Neural progenitor cell (in vitro differentiated cells): ENCODE measurements around the gene ISM1.

Experiments used
- CTCF ChIP-seq: fragments of 200-600 bp; sonication (generic); IDR thresholded peaks from 2 replicates; pipeline ENCODE4 v1.5.1; 2017; ENCODE audit warnings: antibody characterized with exemption, mild to moderate bottlenecking
- EZH2phosphoT487 ChIP-seq: fragments of 200-600 bp; sonication (generic); IDR thresholded peaks from 2 replicates; pipeline ENCODE4 v1.6.1; 2017; ENCODE audit warnings: antibody characterized with exemption

GRCh38 chr20:13320702-13321101 is 99.6 kb downstream of the ISM1 start:
- TF ChIP-seq CTCF (no peak), EZH2phosphoT487 (no peak)
